GM18951 (cell line): ENCODE data around the gene ARID1B.

ENCODE experiments used
- POLR2A ChIP-seq: IDR thresholded peaks from 4 replicates; pipeline ENCODE4 v1.6.1; 2011; ENCODE audit warnings: mild to moderate bottlenecking; ENCODE audit not compliant: insufficient read length, insufficient read depth; ENCODE audit errors: extremely low read depth
- in situ Hi-C: fragments of 300-500 bp; cut with MboI; formaldehyde crosslinking; loops from one replicate; pipeline ENCODE4 v1.12.0; 2022; ENCODE audit warnings: low sequenced_read_pairs, mixed read lengths, inconsistent platforms; ENCODE audit not compliant: unreplicated experiment

ARID1B gene

GRCh38 chr6:156963712-156964700 lies 186.8 kb downstream of the ARID1B start:
- in situ Hi-C loops: no loop called here
- no peak for TF ChIP-seq POLR2A

- TF ChIP-seq POLR2A: no peak
- in situ Hi-C loops: no loop called here
These were observed 190.7 kb downstream of the ARID1B start for GRCh38 chr6:156967852-156968251.

- no peak for TF ChIP-seq POLR2A
- in situ Hi-C loops: no loop called here
These were observed 192.1 kb downstream of the ARID1B start for GRCh38 chr6:156969233-156969632.

- no peak for TF ChIP-seq POLR2A
- in situ Hi-C loops: no loop called here
These were observed 193.5 kb downstream of the ARID1B start for GRCh38 chr6:156970595-156971112.

GRCh38 chr6:156971153-156971885 lies 194.1 kb downstream of the ARID1B start:
- in situ Hi-C loops: no loop called here
- no peak for TF ChIP-seq POLR2A

GRCh38 chr6:156972145-156972544 lies 195.0 kb downstream of the ARID1B start:
- in situ Hi-C loops: no loop called here
- no peak for TF ChIP-seq POLR2A

GRCh38 chr6:156974830-156975261 lies 197.7 kb downstream of the ARID1B start:
- in situ Hi-C loops: no loop called here
- TF ChIP-seq POLR2A: no peak

GRCh38 chr6:156975414-156975813 lies 198.2 kb downstream of the ARID1B start:
- TF ChIP-seq POLR2A: no peak
- in situ Hi-C loops: no loop called here

GRCh38 chr6:156976216-156977127 lies 199.3 kb downstream of the ARID1B start:
- no peak for TF ChIP-seq POLR2A
- in situ Hi-C loops: no loop called here

- no peak for TF ChIP-seq POLR2A
- in situ Hi-C loops: no loop called here
These were observed 200.5 kb downstream of the ARID1B start for GRCh38 chr6:156977527-156978291.

- TF ChIP-seq POLR2A: no peak
- in situ Hi-C loops: no loop called here
These were observed 201.8 kb downstream of the ARID1B start for GRCh38 chr6:156978948-156979347.

GRCh38 chr6:156980515-156980914 lies 203.3 kb downstream of the ARID1B start:
- TF ChIP-seq POLR2A: no peak
- in situ Hi-C loops: no loop called here

- in situ Hi-C loops: no loop called here
- TF ChIP-seq POLR2A: no peak
These were observed 203.8 kb downstream of the ARID1B start for GRCh38 chr6:156980948-156981347.
